IMR-90 (cell line): ENCODE results near the gene SP8. TPM values are rescaled to one million over a fixed set of nuclear protein-coding genes. Genes with fewer than 3 reads are reported as not detected.

ENCODE experiments used
- ATAC-seq: fragments of 200-7000 bp; cut with Tn5 transposase; 2 replicates; pipeline ENCODE4 v1.9.1; 2020; ENCODE audit warnings: low read depth, mild to moderate bottlenecking, moderate library complexity
- BruUV-seq: library from RNA; stranded (reverse); fragments of 400-500 nt; replicated peaks from 2 replicates; lab custom pipeline; 2021; lab: Mats Ljungman, UMichigan
- CTCF ChIA-PET: fragments of 300-600 bp; formaldehyde crosslinking; extraction: SDS; loops from one replicate; lab custom pipeline; 2021; ENCODE audit warnings: antibody characterized with exemption; lab: Yijun Ruan, JAX
- POLR2A ChIA-PET: fragments of 300-600 bp; sonication (Branson Sonifier 250); formaldehyde crosslinking; loops from one replicate; lab custom pipeline; 2022; ENCODE audit warnings: antibody characterized with exemption; ENCODE audit not compliant: unreplicated experiment; lab: Charles Lee
- DNase-seq: peaks from one replicate; pipeline ENCODE4 v3.0.0; 2013
- H2AFZ ChIP-seq: replicated peaks from 2 replicates; pipeline ENCODE3; 2013; ENCODE audit warnings: low read length, mild to moderate bottlenecking; ENCODE audit not compliant: poor library complexity
- H2AK5ac ChIP-seq: 2 replicates; pipeline ENCODE4 v1.6.1; 2013; ENCODE audit warnings: low read depth, low read length, inconsistent platforms
- H2AK9ac ChIP-seq: replicated peaks from 2 replicates; pipeline ENCODE3; 2013; ENCODE audit warnings: mild to moderate bottlenecking, low read depth, low read length, moderate library complexity; ENCODE audit not compliant: poor library complexity
- H2BK120ac ChIP-seq: 2 replicates; pipeline ENCODE4 v1.6.1; 2013; ENCODE audit warnings: low read depth, low read length, inconsistent platforms
- H2BK15ac ChIP-seq: 3 replicates; pipeline ENCODE4 v1.6.1; 2013; ENCODE audit warnings: low read depth, low read length, inconsistent platforms
- H2BK20ac ChIP-seq: 2 replicates; pipeline ENCODE4 v1.6.1; 2013; ENCODE audit warnings: low read depth, mild to moderate bottlenecking, inconsistent platforms, low read length, moderate library complexity
- H2BK5ac ChIP-seq: 2 replicates; pipeline ENCODE4 v1.6.1; 2013; ENCODE audit warnings: mild to moderate bottlenecking, low read depth, low read length, inconsistent platforms; ENCODE audit not compliant: poor library complexity, severe bottlenecking
- H3K14ac ChIP-seq: replicated peaks from 2 replicates; pipeline ENCODE4 v1.6.1; 2013; ENCODE audit warnings: low read depth, low read length, inconsistent platforms
- H3K18ac ChIP-seq: 2 replicates; pipeline ENCODE4 v1.6.1; 2013; ENCODE audit warnings: low read depth, low read length, control low read depth
- H3K23ac ChIP-seq: 2 replicates; pipeline ENCODE4 v1.6.1; 2013; ENCODE audit warnings: low read depth, low read length, inconsistent platforms
- H3K27ac ChIP-seq: 2 replicates; pipeline ENCODE4 v1.5.1; 2013; ENCODE audit warnings: mild to moderate bottlenecking, control low read depth, low read length; ENCODE audit not compliant: insufficient read depth
- H3K27me3 ChIP-seq: 2 replicates; pipeline ENCODE4 v1.6.1; 2013; ENCODE audit warnings: low read length; ENCODE audit not compliant: control insufficient read depth, insufficient read depth
- H3K36me3 ChIP-seq: 2 replicates; pipeline ENCODE4 v1.6.1; 2013; ENCODE audit warnings: low read length, mixed read lengths; ENCODE audit not compliant: control insufficient read depth, insufficient read depth
- H3K4ac ChIP-seq: 2 replicates; pipeline ENCODE4 v1.6.1; 2013; ENCODE audit warnings: low read depth, low read length, inconsistent platforms
- H3K4me1 ChIP-seq: 2 replicates; pipeline ENCODE4 v1.6.1; 2013; ENCODE audit warnings: low read length, mixed read lengths; ENCODE audit not compliant: control insufficient read depth, insufficient read depth
- H3K4me2 ChIP-seq: 2 replicates; pipeline ENCODE4 v1.6.1; 2013; ENCODE audit warnings: low read depth, mild to moderate bottlenecking, control low read depth, low read length, moderate library complexity
- H3K4me3 ChIP-seq: 2 replicates; pipeline ENCODE4 v1.5.1; 2013; ENCODE audit warnings: low read depth, mild to moderate bottlenecking, control low read depth, low read length, moderate library complexity; ENCODE audit not compliant: insufficient read depth
- H3K56ac ChIP-seq: 2 replicates; pipeline ENCODE4 v1.6.1; 2013; ENCODE audit warnings: low read length, inconsistent platforms; ENCODE audit not compliant: insufficient read depth; ENCODE audit errors: extremely low read depth
- H3K79me1 ChIP-seq, 2 experiments: 2 replicates each; pipeline ENCODE4 v1.6.1; 2013; ENCODE audit warnings: low read length in 2 of 2, inconsistent platforms in 1 of 2, low read depth in 1 of 2
- H3K9ac ChIP-seq: 2 replicates; pipeline ENCODE4 v1.6.1; 2013; ENCODE audit warnings: low read depth, low read length, control low read depth
- H3K9me1 ChIP-seq: 2 replicates; pipeline ENCODE4 v1.6.1; 2013; ENCODE audit warnings: low read length, inconsistent platforms; ENCODE audit not compliant: insufficient read depth
- H3K9me3 ChIP-seq: 2 replicates; pipeline ENCODE4 v1.6.1; 2013; ENCODE audit warnings: low read length; ENCODE audit not compliant: control insufficient read depth, insufficient read depth
- H4K20me1 ChIP-seq: 2 replicates; pipeline ENCODE4 v1.6.1; 2013; ENCODE audit warnings: low read length, inconsistent platforms; ENCODE audit not compliant: insufficient read depth
- H4K5ac ChIP-seq: 2 replicates; pipeline ENCODE4 v1.6.1; 2013; ENCODE audit warnings: mild to moderate bottlenecking, low read depth, low read length, control low read depth
- H4K8ac ChIP-seq, 2 experiments: 2 replicates each; pipeline ENCODE4 v1.6.1; 2013; ENCODE audit warnings: low read depth in 2 of 2, low read length in 2 of 2, control low read depth in 1 of 2, inconsistent platforms in 1 of 2
- H4K91ac ChIP-seq: 2 replicates; pipeline ENCODE4 v1.6.1; 2013; ENCODE audit warnings: low read depth, low read length, inconsistent platforms; ENCODE audit not compliant: insufficient read depth
- CEBPB ChIP-seq: IDR thresholded peaks from 2 replicates; pipeline ENCODE4 v1.6.1; 2012; ENCODE audit warnings: low read depth, low read length, improper control_type of control experiment
- CHD1 ChIP-seq: IDR thresholded peaks from 2 replicates; pipeline ENCODE4 v1.6.1; 2012; ENCODE audit warnings: low read depth, low read length, improper control_type of control experiment
- CTCF ChIP-seq: conservative IDR thresholded peaks from 2 replicates; pipeline ENCODE4 v1.5.1; 2012; ENCODE audit warnings: mild to moderate bottlenecking, low read depth, low read length, improper control_type of control experiment
- FOS ChIP-seq: fragments of 150-350 bp; IDR thresholded peaks from 2 replicates; pipeline ENCODE4 v1.6.1; 2016; ENCODE audit warnings: low read depth, low read length
- MAFK ChIP-seq: IDR thresholded peaks from 2 replicates; pipeline ENCODE4 v1.6.1; 2012; ENCODE audit warnings: low read depth, low read length, improper control_type of control experiment
- MAZ ChIP-seq: IDR thresholded peaks from 2 replicates; pipeline ENCODE4 v1.6.1; 2012; ENCODE audit warnings: low read depth, mild to moderate bottlenecking, low read length, improper control_type of control experiment, moderate library complexity, borderline replicate concordance
- MXI1 ChIP-seq: IDR thresholded peaks from 2 replicates; pipeline ENCODE4 v1.6.1; 2012; ENCODE audit warnings: low read depth, mild to moderate bottlenecking, low read length, moderate library complexity, borderline replicate concordance
- RCOR1 ChIP-seq: IDR thresholded peaks from 2 replicates; pipeline ENCODE4 v1.6.1; 2012; ENCODE audit warnings: mild to moderate bottlenecking, low read length, improper control_type of control experiment; ENCODE audit not compliant: insufficient replicate concordance
- RFX5 ChIP-seq: IDR thresholded peaks from 2 replicates; pipeline ENCODE4 v1.8.0; 2012; ENCODE audit warnings: low read depth, mild to moderate bottlenecking, low read length, moderate library complexity
- SMC3 ChIP-seq: fragments of 150-350 bp; IDR thresholded peaks from 2 replicates; pipeline ENCODE4 v1.6.1; 2016; ENCODE audit warnings: low read depth, mild to moderate bottlenecking, antibody characterized with exemption, low read length, moderate library complexity
- USF2 ChIP-seq: fragments of 150-350 bp; IDR thresholded peaks from 2 replicates; pipeline ENCODE4 v1.6.1; 2017; ENCODE audit warnings: mild to moderate bottlenecking, antibody characterized with exemption, low read length, low read depth
- WGBS, 2 experiments: methylation state at CpG; one replicate each; pipeline versions ENCODE4 v1.1.5 to v1.1.7; 2013; ENCODE audit warnings: missing lambda C conversion rate in 2 of 2; ENCODE audit not compliant: insufficient read length in 1 of 2; ENCODE audit errors: extremely low coverage in 2 of 2; 5-methylcytosine and 5-hydroxymethylcytosine counted together
- dilution Hi-C: fragments of 300-500 bp; cut with HindIII; formaldehyde crosslinking; loops from one replicate; pipeline ENCODE4 v1.14.3; 2018; ENCODE audit warnings: low sequenced_read_pairs; ENCODE audit not compliant: unreplicated experiment
- in situ Hi-C: fragments of 300-500 bp; cut with MboI; formaldehyde crosslinking; loops from 3 replicates; pipeline ENCODE4 v1.14.3; 2019; ENCODE audit warnings: low sequenced_read_pairs, inconsistent platforms, mixed read lengths
- intact Hi-C: fragments of 100-400 bp; cut with micrococcal nuclease; formaldehyde crosslinking; loops from 2 replicates; pipeline ENCODE4 v1.10.0; 2022
- polyA plus RNA-seq, 3 experiments: library from polyadenylated mRNA; depleted of rRNA; stranded (reverse); fragments of >200 nt; gene quantifications; 2 replicates each; pipeline ENCODE4 v1.2.3, GENCODE V29; 2012; ENCODE audit warnings: low replicate concordance in 1 of 3
- total RNA-seq: library from RNA; depleted of rRNA; stranded (reverse); fragments of >200 nt; gene quantifications from 2 replicates; pipeline ENCODE4 v1.2.3, GENCODE V29; 2012
- TF ChIP-seq, protein P1 (sequence below): fragments of 150-350 bp; IDR thresholded peaks from 2 replicates; pipeline ENCODE4 v1.6.1; 2016; ENCODE audit warnings: low read depth, mild to moderate bottlenecking, low read length, moderate library complexity, borderline replicate concordance

The SP8 gene
- total and polyA plus RNA-seq, 2 of the 4 experiments (the other 2 are of a cell fraction), result not detected

- in situ Hi-C loops (no loop called here), dilution Hi-C loops (no loop called here), intact Hi-C loops (no loop called here)
- no CpG with 5 or more reads among the region's 5 CpGs for WGBS, 2 experiments
- 0 out of 2 replicates have a peak, but pooled peaks cover 3% of the 10 kb centered on the region for H3K9me3 ChIP-seq
- no peak overlapping the region for H3K9ac ChIP-seq
- peaks cover 3% of the 10 kb centered on the region; the same call in 1 of the 2 replicates for H3K4me1 ChIP-seq
- no peak overlapping the region for H3K4me2 ChIP-seq
- no peak overlapping the region for H3K4me3 ChIP-seq
- no peak overlapping the region for H4K8ac ChIP-seq
- H3K36me3 ChIP-seq, result no peaks in the 10 kb centered on the region
- no peak overlapping the region for H2BK5ac ChIP-seq
- H3K79me1 ChIP-seq, result no peaks in the 10 kb centered on the region
- no peak overlapping the region for H2AFZ ChIP-seq
- no peaks in the 10 kb centered on the region for H4K20me1 ChIP-seq
- TF ChIP-seq CEBPB, result no peak
- no peak for TF ChIP-seq RFX5
- TF ChIP-seq CHD1, result no peak
- no peak for TF ChIP-seq FOS
- no peak for TF ChIP-seq MXI1
- no peak for TF ChIP-seq RCOR1
- TF ChIP-seq, protein P1, sequence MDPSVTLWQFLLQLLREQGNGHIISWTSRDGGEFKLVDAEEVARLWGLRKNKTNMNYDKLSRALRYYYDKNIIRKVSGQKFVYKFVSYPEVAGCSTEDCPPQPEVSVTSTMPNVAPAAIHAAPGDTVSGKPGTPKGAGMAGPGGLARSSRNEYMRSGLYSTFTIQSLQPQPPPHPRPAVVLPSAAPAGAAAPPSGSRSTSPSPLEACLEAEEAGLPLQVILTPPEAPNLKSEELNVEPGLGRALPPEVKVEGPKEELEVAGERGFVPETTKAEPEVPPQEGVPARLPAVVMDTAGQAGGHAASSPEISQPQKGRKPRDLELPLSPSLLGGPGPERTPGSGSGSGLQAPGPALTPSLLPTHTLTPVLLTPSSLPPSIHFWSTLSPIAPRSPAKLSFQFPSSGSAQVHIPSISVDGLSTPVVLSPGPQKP, result no peak
- no peak for TF ChIP-seq MAFK
- no peak for TF ChIP-seq CTCF
- TF ChIP-seq MAZ, result no peak
- no peak for TF ChIP-seq SMC3
- TF ChIP-seq USF2, result no peak
- no peak overlapping the region for H3K23ac ChIP-seq
- H2BK20ac ChIP-seq, result no peak overlapping the region
- no peak overlapping the region for H3K18ac ChIP-seq
- ChIA-PET POLR2A (interaction anchor here (0.6 kb wide), 1 partner anchor 38 kb away, joined by 4 read pairs; no protein-coding TSS in a partner anchor), CTCF (interaction anchor here (0.6 to 0.7 kb wide), 2 partner anchors 56 to 276 kb away, joined by 4 to 6 read pairs; no protein-coding TSS in a partner anchor)
- H2BK120ac ChIP-seq, result no peak overlapping the region
- no peak overlapping the region for H3K56ac ChIP-seq
- DNase-seq, result no peak
- H2AK5ac ChIP-seq, result no peak overlapping the region
- H3K27me3 ChIP-seq, result peaks cover 67% of the 10 kb centered on the region
- no peaks in the 10 kb centered on the region for H3K9me1 ChIP-seq
- no peak overlapping the region for H4K5ac ChIP-seq
- ATAC-seq, result no peak
- no peak overlapping the region for H4K91ac ChIP-seq
- H2BK15ac ChIP-seq, result no peak overlapping the region
- H3K27ac ChIP-seq, result no peak overlapping the region
- no peak overlapping the region for H3K4ac ChIP-seq
- H2AK9ac ChIP-seq, result no peak overlapping the region
- no peak overlapping the region for H3K14ac ChIP-seq
- no TSS peak for BruUV-seq
Observed at GRCh38 chr7:20790375-20790774, 3.7 kb upstream of the SP8 start.
